Middle frontal gyrus (tissue), 1 donor: ENCODE measurements around the gene GPR65.
"Not testable (repeated sequence)": the region's sequence is repeated elsewhere in the genome, so short reads cannot be mapped to it uniquely, and the experiment has no call there.

ENCODE experiments used
- DNase-seq: peaks from one replicate; pipeline ENCODE4 v3.0.0-alpha.2; 2015; ENCODE audit warnings: low spot score; ENCODE audit errors: extremely low spot score

Gene GPR65

DNA sequence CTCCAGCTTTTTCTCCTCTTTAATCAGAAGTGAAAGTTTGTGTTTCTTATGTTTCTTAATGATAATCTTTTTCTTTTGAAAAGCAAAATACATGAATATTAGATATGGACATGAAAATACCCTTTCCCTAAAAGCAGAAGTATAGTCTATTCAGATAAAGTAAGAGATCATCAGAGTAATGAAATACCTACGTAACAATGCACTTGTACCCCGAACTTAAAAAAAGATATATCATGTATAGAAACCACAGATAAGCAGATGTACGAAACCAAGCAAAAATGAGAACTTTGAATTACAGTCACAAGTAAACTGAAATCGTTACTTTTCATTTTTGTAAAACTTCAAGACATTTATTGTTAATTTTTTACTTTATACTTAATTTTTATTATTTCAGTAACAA lies 1.5 kb upstream of the GPR65 start:
- no peak for DNase-seq

DNA sequence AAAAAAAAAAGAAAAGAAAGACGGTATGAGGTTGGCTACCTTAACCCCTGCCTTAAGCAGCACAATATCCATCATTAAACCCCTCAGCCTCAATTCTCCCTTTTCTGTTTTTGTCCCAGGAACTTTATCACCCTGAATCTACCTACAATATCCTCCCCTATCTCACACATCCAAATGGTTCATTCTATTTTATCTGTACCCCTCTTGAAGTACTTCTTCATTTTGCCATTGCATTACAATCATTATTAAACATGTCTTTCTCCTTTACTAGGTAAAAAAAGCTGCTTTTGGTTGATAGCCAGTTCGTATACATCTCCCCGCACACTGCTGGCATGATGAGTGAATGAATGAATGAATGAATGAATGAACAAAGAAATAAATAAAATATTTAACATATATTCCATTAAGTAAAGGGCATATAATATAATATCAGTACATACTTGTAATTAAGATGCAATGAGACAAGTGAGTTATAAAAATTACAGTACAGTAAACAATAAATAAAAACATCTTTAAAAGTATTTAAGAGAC lies 364 bp upstream of the GPR65 start:
- DNase-seq: no peak

DNA sequence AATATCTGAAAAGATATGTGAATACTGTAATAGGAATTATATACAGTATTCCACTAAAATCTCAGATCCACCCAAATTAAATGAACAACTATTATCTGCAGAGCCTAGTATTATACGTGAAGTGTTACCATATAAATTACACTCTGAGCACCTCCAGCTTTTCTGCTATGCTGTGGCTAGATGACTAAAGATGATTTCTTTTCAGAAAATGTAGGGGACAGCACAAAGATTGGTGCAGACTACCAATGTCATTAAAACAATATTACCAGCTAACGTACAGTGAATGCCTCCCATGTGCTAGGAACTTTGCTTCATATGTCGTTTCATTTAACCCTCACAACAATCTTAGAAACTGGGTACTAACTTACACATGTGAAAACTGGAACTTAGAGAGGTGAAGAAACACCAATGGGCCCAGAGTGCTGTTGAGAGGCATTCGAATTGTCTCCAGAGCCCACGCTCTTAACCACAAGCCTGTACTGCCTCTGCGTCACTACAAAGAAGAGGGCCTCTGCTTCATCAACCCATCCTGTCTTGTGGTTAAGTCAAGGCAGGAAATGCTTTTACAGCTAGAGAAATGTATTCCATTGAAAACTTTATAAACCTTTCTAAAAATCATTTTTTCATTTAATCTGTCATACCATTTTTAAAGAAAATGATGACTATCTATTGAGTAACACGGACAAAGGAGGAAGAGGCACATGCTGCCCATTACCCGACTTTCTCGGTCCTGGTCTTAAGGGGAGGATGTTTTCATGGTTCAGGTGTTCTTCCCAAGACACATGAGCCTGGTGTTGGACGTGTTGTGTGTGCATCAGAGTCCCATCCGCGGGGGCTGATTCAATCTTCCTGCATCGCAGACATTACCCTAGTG lies 1.3 kb downstream of the GPR65 start:
- no peak for DNase-seq

DNA sequence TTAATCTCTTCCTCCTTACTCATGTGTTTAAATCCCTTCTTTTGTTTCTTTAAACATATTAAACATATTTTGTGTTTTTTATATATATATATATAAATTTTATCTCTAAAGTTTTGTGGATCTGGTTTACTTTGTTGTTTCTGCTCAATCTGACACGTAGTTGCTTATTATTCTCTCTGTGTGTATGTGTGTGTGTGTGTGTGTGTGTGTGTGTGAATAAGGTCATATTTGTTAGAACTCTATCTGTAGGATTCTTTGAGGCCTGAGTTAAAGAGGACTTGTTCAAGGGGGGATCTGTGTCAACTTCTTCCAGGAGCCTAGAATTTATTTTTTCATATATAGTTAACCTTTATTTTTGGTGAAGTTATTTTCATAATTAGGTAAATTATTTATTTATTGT lies 2.7 kb downstream of the GPR65 start:
- no peak for DNase-seq

DNA sequence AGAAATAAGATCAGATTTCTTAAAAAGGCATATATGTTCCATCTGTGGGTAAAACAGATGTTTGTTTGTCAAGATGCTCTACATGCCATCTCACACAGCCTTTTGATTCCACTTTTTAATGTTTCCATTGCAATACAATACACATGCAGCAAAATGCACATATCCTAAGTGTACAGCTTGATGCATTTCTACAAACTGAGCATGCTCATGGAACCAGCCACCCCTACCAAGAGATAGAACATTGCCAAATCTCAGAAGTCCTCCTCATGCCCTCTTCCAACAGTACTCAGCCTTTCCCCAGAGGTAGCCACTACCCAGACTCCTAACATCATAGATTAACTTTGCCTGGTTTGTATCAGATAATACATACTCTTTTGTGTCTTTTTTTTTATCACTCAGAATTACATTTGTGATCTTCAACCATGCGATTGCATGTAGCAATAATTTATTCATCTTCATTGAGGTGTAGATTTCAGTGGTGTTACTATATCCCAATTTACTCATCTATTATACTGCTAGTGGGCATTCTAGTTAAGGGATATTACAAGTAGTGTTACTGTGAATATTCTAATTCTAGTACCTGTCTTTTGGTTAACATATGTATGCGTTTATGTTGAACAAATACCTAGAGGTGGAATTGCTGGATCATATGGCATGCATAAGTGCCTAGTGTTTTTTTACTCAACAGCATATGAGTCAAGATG lies 3.3 kb downstream of the GPR65 start:
- no peak for DNase-seq

DNA sequence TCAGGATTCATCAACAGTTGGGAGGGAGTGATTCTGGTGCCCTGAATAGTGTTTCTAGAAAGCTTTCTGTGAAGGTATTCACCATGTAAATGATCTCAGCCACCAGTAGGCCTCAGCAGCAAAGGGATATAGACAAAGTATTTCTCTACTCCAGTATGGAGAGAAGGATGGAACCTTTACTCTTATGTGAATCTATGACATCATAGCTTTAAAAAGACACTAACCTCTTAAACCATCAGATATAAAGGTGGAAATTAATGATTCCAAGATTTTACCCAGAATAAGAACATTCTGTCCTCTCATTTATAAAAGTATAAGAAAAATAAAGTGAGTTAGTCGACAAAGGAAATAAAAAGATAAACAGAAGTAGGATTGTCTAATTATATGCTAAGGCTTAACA lies 4.6 kb downstream of the GPR65 start:
- no peak for DNase-seq

DNA sequence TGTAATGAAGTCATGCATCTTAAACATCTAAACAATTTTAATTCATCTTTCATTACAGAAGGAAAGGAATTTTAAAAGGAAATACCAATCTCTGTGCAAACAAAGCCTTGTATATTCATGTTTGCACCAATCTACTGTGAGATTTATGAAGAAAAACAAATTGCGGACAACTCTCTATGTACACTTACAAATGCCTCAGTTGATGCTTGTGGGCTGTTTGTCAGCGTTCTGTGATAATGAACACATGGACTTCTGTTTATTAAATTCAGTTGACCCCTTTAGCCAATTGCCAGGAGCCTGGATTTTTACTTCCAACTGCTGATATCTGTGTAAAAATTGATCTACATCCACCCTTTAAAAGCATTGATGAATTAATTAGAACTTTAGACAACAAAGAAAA lies 5.4 kb downstream of the GPR65 start:
- no peak for DNase-seq

DNA sequence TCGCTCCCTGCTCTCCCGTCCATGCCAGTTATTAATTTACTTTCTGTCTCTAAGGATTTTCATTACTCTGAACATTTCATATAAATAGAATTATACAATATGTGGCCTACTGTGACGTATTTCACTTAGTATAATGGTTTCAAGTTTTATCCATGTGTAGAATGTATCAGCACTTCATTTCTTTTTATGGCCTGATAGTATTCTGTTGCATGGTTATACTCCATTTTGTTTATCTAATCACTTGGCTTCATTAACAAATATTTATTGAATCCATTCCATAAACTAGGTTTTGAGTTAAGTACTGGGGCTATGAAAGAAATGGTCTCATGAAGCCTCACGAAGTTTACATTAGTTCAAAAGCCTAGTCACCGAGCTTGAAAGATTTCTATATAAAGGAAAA lies 7.6 kb downstream of the GPR65 start:
- no peak for DNase-seq

DNA sequence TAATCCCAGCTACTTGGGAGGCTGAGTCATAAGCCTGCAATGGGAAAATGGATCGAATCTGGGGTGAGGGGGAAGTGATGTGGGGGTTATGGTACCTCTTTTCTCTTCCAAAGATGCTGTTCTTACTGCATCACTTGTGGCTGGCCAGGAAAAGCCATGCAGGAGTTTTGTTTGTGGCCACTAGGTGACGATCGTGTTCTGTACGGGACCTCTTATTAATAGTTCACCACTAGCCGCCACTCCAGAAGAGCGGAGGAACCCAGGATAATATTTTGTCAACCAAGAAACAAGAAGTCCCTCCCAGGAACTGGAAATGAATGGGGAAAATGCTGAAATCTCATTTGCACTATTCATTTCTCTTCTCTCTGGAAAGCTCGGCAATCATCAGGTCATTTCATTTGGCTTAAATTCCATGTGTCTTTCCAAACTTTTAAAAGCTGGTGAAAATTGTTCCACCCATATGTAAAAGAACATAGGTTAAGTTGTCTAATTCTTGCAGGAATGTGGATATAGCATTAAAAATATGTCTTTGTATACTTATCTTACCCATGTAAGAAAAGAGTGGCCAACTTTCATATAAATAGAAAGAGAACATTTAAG lies 8.9 kb downstream of the GPR65 start:
- peak; percentile 64 for DNase-seq

DNA sequence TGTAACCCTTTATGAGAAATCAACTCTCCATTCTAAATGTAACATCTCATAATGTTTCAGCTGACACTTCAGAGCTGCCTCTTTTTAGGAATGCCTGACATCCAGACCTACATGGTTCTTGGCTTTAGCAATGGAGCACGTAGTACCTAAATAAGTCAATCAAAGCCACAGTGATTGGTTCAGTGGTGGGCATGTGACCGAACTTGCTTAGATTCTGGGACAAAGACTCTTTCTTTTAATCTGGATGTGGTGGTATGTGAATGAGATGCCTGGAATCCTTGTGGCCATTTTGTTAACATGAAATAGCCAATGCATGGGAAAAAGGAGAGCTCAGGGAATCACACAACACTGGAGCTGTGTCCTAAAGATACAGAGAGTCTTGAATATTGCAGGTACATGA lies 11.8 kb downstream of the GPR65 start:
- DNase-seq: no peak

DNA sequence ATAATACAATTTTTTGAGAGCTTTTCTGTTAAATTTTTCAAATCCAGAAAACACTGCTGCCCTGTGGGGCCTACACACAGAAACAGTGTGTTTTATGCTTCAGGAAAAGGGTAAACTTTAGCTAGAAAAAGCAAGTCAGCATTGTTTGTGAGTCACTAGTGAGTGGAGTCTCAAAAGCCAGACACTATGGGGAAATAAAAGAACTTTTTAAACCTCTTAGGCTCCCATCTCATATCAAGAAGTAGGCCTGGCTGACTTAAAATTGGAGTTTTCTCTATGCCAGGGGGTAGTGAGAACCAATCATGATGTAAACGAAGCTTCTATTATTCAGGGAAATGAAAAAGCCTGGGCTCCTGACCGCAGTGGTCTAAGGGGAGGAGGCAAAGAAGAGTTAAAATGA lies 12.6 kb downstream of the GPR65 start:
- no peak for DNase-seq

DNA sequence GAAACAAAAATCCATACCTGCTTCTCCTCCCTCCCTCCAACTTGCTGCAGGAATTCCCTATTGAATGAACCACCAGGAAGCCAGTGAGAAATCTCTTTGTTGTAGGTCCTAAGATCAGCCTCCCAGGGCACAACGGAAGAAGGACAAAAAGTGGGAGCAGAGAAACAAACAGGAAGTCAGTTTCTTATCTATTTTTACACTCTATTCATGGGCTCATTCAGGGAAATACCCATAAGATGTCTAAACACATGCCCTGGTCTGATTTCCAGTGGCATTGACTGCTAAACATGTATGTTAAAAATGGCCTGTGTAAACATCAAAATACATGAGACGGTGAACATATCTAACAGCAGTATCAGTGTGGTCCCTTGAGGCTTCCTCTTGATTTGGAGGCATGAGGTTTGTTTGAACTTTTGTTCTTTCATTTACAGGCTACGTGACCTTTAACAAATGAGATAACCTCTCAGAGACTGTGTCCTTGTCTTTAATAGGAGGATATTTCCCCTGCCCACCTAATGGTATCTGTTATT lies 18.8 kb downstream of the GPR65 start:
- DNase-seq: no peak

DNA sequence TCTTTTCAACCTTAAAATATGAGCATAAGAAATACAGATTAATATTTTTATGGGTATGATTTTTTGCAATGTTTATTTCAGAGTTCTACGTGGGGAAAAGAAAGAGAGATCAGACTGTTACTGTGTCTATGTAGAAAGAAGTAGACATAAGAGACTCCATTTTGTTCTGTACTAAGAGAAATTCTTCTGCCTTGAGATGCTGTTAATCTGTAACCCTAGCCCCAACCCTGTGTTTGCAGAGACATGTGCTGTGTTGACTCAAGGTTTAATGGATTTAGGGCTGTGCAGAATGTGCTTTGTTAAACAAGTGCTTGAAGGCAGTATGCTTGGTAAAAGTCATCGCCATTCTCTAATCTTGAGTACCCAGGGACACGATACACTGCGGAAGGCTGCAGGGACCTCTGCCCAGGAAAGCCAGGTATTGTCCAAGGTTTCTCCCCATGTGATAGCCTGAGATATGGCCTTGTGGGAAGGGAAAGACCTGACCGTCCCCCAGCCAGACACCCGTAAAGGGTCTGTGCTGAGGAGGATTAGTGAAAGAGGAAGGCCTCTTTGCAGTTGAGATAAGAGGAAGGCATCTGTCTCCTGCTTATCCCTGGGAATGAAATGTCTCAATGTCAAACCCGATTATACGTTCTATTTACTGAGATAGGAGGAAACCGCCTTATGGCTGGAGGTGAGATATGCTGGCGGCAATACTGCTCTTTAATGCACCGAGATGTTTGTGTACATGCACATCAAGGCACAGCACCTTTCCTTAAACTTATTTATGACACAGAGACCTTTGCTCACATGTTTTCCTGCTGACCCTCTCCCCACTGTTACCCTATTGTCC lies 19.5 kb downstream of the GPR65 start:
- not testable (repeated sequence) for DNase-seq

DNA sequence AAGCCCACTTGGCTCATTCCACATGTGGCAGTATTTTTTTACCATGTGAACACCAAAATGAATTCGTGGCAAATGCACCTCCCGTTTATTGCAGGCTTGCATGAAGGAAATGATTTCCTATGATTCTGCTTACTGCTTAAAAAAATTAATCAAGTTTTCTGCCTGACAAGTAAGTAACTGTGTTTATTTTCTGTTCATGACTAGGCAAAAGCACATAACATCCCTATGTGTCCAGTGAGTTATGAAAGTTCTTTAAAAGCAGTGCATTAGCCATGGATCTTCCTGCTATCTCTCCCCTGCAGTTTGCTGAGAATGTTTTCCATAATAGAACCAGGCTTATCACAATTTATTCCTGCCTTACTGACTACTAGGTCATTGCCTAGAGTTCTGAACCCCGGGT lies 20.4 kb downstream of the GPR65 start:
- no peak for DNase-seq

DNA sequence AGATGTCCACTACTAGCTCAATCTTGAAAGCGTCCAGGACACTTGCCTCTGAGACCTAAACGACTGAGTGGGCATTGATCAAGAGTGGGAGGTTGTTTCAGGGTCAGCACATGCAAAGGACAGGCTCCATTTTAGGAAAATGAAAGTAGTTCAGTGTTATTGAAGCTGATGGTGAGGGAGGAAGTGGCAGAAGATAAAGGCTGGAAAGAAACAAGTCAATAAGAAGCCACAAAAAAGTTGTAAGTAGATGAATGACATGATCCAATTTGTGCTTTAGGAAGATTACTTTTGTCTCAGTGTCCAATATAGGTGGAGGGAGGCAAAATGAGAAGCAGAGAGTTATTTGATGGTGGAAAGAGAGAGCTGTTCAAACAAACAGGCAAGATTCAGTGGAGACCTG lies 22.0 kb downstream of the GPR65 start:
- DNase-seq: no peak

DNA sequence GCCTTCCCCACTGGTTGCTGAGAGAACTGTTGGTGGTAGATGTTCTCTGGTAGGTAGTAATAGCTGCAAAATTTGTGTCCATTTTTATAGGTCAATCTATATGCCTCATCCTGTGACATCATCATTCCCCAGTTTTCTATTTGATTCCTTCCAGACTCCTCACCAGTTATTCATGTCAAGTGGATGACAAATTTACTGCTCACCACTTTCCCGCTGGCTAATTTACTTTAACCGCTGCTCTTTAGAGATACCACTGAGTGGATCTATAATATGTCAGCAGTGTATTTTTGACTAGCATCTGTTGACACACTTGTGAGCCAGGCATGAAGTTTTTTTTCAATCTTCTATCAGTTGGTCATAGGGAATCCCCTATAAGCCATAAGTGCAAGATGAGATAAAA lies 24.6 kb downstream of the GPR65 start:
- DNase-seq: no peak

DNA sequence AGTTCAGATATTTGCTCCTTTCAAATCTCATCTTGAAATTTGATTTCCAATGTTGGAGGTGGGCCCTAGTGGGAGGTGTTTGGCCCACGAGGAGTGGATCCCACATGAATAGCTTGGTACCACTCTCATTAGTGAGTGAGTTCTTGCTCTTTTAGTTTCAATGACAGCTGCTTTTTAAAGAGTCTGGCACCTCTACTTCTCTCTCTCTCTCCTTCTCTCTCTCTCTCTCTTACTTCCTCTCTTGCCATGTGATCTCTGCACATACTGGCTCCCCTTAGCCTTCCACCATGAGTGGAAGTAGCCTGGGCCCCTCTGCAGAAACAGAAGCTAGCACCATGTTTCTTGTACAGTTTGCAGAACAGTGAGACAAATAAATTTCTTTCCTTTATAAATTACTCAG lies 25.1 kb downstream of the GPR65 start:
- DNase-seq: no peak

DNA sequence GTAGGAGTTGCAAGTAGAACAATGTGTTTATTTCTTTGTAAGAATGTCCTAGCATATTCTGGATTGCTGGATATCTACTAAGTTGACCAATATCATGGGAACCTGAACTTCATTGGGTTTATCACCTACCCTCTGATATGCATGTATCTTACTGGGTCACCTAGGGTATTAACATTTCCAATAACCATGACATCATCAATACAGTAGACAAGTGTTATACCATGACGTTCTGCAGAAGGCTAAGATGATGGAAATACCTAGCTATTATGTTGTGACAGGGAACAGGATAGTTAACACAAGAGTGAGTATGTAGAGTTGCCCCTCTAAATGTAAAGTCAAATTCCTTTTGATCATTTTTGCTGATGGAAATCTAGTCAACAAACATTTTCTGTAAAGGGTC lies 26.0 kb downstream of the GPR65 start:
- no peak for DNase-seq

DNA sequence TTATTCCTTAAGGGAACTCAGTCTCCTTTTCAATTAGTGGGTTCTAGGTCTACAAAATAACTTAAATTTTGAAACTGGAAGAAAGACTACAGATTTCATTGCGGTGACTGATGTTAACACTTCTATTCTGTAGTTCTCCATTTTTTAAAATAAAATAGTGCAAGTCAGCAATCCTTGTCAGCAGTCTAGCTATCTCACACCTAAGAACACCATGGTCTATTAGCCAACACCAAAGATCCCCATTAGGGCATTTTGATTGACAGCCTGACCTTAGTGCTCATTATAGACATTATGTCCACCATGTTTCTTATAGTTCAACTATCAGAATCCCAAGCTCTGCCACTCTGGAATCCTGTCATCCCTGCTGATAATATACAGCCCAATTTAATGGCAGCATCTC lies 27.4 kb downstream of the GPR65 start:
- no peak for DNase-seq

DNA sequence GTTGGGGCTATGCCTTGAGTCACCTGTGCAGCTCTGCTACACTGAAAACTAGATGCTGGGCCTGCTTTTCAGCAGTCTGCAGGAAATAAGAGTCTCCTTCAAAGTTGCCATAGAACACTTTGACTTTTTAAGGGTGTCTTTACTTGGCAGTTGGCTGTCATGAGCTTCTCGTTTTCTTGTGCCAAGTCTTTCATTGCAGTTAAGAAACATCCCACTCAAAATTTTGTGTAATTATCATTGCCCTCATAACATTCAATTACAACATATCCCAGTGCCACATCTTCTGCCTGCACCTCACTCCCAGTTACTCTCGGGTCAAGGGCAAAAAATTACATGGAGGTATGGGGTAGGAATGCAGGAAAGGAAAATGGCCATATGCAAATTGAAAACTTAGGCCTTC lies 29.1 kb downstream of the GPR65 start:
- no peak for DNase-seq

DNA sequence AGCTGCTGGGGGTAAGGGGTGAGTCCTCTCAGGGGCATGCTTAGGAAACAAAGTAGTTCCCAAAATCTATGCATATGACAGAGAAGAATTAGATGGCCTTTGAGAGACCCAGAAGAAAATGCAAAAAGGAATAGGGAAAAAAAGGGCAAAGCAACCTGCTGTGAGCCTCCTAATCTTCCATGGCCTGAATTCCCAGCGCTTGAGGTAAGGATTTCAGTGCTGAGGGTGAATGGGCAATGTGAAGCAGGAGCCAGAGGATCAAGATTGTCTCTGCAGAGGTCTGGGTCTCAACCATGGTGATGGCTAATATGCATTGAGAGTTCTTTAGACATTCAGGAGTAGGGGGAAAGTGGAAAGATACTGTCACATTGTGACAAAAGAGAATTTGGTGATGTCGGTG lies 31.5 kb downstream of the GPR65 start:
- no peak for DNase-seq
